Ishikawa (cell line): ENCODE results near the gene FKTN.

Source experiments
- CEBPB ChIP-seq: IDR thresholded peaks from 2 replicates; pipeline ENCODE4 v1.6.1; 2012
- CREB1 ChIP-seq: IDR thresholded peaks from 2 replicates; pipeline ENCODE4 v1.6.1; 2012; ENCODE audit warnings: low read depth
- EGR1 ChIP-seq: IDR thresholded peaks from 2 replicates; pipeline ENCODE4 v1.6.1; 2012
- EP300 ChIP-seq: IDR thresholded peaks from 2 replicates; pipeline ENCODE4 v1.6.1; 2012; ENCODE audit warnings: borderline replicate concordance
- FOXM1 ChIP-seq: IDR thresholded peaks from 2 replicates; pipeline ENCODE4 v1.6.1; 2012; ENCODE audit warnings: low read depth, borderline replicate concordance
- NFIC ChIP-seq: IDR thresholded peaks from 2 replicates; pipeline ENCODE4 v1.6.1; 2012
- RAD21 ChIP-seq: IDR thresholded peaks from 2 replicates; pipeline ENCODE4 v1.6.1; 2012; ENCODE audit warnings: low read depth
- TAF1 ChIP-seq: IDR thresholded peaks from 2 replicates; pipeline ENCODE4 v1.6.1; 2012; ENCODE audit warnings: low read depth, mild to moderate bottlenecking
- TCF12 ChIP-seq: IDR thresholded peaks from 2 replicates; pipeline ENCODE4 v1.6.1; 2012; ENCODE audit warnings: low read depth
- TEAD4 ChIP-seq: IDR thresholded peaks from 2 replicates; pipeline ENCODE4 v1.6.1; 2012
- YY1 ChIP-seq: IDR thresholded peaks from 2 replicates; pipeline ENCODE4 v1.6.1; 2012; ENCODE audit warnings: low read depth
- ZBTB7A ChIP-seq: IDR thresholded peaks from 2 replicates; pipeline ENCODE4 v1.6.1; 2012; ENCODE audit warnings: low read depth
- TF ChIP-seq, protein P1 (sequence below): IDR thresholded peaks from 2 replicates; pipeline ENCODE4 v1.6.1; 2012; ENCODE audit warnings: low read depth, mild to moderate bottlenecking
- TF ChIP-seq, protein P2 (sequence below): IDR thresholded peaks from 2 replicates; pipeline ENCODE4 v1.6.1; 2012
- TF ChIP-seq, protein P3 (sequence below): IDR thresholded peaks from 2 replicates; pipeline ENCODE4 v1.6.1; 2012

The FKTN gene

DNA sequence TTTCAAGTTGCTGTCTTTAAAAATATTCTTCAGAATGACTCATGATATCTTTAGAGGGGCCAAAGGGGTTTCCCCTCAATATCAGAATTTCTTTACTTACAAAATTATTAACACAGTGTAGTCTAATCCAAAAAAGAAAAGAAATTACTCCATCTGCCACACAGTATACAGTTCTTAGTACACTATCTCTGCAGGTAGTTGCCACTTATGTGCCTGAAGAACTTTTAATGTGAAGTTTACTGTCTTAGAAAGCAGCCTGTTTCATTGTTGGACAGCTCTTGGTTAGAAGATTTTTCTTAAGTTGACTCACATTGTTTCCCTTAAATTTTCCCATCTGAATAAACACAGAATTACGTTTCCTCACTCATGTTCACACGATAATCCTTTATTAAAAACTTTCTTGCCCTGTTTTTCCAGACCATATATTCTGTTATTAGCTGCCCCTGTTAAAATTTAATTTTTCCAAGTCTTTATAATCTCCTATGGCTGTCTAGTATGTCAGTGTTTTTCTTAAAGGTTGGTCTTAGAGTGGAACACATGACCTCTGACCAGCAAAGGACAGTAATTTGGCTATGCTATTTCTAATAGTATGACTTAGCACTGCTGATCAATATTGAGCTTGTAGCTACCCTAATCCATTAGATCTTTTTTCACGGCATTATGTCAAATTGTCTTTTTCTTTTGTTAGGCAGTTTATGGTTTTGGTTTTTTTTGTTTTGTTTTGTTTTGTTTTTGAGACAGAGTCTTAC lies 21.8 kb upstream of the FKTN start:
- TF ChIP-seq, protein P1, sequence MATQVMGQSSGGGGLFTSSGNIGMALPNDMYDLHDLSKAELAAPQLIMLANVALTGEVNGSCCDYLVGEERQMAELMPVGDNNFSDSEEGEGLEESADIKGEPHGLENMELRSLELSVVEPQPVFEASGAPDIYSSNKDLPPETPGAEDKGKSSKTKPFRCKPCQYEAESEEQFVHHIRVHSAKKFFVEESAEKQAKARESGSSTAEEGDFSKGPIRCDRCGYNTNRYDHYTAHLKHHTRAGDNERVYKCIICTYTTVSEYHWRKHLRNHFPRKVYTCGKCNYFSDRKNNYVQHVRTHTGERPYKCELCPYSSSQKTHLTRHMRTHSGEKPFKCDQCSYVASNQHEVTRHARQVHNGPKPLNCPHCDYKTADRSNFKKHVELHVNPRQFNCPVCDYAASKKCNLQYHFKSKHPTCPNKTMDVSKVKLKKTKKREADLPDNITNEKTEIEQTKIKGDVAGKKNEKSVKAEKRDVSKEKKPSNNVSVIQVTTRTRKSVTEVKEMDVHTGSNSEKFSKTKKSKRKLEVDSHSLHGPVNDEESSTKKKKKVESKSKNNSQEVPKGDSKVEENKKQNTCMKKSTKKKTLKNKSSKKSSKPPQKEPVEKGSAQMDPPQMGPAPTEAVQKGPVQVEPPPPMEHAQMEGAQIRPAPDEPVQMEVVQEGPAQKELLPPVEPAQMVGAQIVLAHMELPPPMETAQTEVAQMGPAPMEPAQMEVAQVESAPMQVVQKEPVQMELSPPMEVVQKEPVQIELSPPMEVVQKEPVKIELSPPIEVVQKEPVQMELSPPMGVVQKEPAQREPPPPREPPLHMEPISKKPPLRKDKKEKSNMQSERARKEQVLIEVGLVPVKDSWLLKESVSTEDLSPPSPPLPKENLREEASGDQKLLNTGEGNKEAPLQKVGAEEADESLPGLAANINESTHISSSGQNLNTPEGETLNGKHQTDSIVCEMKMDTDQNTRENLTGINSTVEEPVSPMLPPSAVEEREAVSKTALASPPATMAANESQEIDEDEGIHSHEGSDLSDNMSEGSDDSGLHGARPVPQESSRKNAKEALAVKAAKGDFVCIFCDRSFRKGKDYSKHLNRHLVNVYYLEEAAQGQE, result no peak
- no peak for TF ChIP-seq NFIC
- TF ChIP-seq CEBPB, result no peak
- TF ChIP-seq ZBTB7A, result no peak
- no peak for TF ChIP-seq YY1

DNA sequence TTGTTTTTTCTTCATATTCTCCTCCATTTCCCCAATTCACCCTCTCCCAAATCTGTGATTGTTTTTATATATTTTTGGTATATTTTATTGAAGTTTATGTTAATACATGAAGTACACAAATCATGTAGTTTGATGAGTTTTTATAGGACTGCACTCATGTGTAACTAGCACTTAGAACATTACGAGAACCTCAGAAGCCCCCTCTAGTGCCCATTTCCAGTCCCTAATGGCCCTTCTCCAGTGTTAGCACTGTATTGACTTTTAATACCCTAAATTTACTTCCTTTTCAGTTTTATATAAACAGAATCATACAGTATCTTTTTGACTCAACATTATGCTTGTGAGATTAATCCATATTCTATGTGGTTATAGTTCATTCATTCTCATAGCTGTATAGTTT lies 18.5 kb upstream of the FKTN start:
- TF ChIP-seq YY1, result no peak
- no peak for TF ChIP-seq CEBPB
- no peak for TF ChIP-seq TAF1
- TF ChIP-seq FOXM1, result no peak
- no peak for TF ChIP-seq EGR1
- TF ChIP-seq, protein P1, result no peak
- no peak for TF ChIP-seq ZBTB7A
- no peak for TF ChIP-seq CREB1
- no peak for TF ChIP-seq TCF12

DNA sequence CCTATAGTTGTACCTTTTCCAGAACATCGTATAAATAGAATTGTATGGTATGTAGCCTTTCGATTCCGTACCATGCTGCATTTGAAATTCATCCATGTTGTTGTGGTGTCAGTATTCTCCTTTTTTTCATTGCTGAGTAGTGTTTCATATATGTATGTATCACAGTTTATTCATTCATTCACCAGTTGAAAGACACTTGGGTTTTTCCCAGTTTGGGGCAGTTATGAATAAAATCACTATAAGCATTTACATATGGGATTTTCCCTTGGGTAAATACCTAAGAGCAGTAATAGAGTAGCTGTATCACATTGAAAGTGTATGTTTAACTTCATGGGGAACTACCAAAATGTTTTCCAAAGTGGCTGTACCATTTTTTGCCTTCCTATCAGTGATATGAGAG lies 16.1 kb upstream of the FKTN start:
- no peak for TF ChIP-seq YY1
- TF ChIP-seq ZBTB7A, result no peak
- TF ChIP-seq NFIC, result no peak
- TF ChIP-seq TAF1, result no peak
- TF ChIP-seq TEAD4, result no peak
- no peak for TF ChIP-seq TCF12
- TF ChIP-seq, protein P2, sequence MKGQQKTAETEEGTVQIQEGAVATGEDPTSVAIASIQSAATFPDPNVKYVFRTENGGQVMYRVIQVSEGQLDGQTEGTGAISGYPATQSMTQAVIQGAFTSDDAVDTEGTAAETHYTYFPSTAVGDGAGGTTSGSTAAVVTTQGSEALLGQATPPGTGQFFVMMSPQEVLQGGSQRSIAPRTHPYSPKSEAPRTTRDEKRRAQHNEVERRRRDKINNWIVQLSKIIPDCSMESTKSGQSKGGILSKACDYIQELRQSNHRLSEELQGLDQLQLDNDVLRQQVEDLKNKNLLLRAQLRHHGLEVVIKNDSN, result no peak
- no peak for TF ChIP-seq CREB1
- TF ChIP-seq, protein P3, sequence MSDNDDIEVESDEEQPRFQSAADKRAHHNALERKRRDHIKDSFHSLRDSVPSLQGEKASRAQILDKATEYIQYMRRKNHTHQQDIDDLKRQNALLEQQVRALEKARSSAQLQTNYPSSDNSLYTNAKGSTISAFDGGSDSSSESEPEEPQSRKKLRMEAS, result no peak
- no peak for TF ChIP-seq FOXM1
- TF ChIP-seq, protein P1, result no peak
- no peak for TF ChIP-seq EGR1
- TF ChIP-seq CEBPB, result no peak
- TF ChIP-seq RAD21, result no peak
- no peak for TF ChIP-seq EP300

DNA sequence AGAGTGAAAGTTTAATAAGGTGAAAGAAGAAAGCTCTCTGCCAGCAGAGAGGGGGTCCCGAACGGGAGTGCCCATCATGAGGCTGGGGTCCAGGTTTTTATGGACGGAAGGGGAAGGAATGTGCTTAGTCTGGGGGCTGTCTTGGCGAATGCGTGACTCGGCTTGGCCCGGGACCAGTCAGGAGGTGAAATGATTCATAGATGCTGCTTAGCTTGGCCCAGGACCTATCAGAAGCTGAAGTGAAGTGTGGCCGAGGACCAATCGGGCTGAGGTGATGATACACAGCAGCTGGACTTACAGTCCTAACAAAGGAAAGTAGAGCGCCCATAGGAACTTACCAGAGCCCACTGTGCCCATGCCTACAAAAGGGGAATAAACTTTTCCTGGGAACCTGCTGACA lies 3.9 kb upstream of the FKTN start:
- TF ChIP-seq YY1 (no peak), EP300 (no peak), ZBTB7A (no peak), FOXM1 (no peak), NFIC (no peak), RAD21 (no peak), CREB1 (no peak), EGR1 (no peak), CEBPB (no peak)
- TF ChIP-seq, protein P1, result no peak
